Stimulated activated CD8-positive, alpha-beta memory T cell treated with anti-CD3 and anti-CD28 coated beads, Interleukin-12 subunit alpha, Interleukin-12 subunit beta, amount 100 ng/mL, for 1 hour (primary cell): ENCODE measurements around the gene MADCAM1.
"Not testable (repeated sequence)": the region's sequence is repeated elsewhere in the genome, so short reads cannot be mapped to it uniquely, and the experiment has no call there.

ENCODE experiments used
- DNase-seq: peaks from one replicate; pipeline ENCODE4 v3.0.0-alpha.2; 2020; ENCODE audit warnings: low read depth

Gene MADCAM1

GRCh38 chr19:496112-496665 lies at the start of gene MADCAM1:
Gene MADCAM1, plus strand, starts transcription at chr19:496486. Its CDS starts 14 bp downstream, at chr19:496500.
- no peak for DNase-seq

- DNase-seq = no peak
Observed at GRCh38 chr19:447064-447426, 49.2 kb upstream of the MADCAM1 start.

GRCh38 chr19:447816-448560 lies 48.3 kb upstream of the MADCAM1 start:
- no peak for DNase-seq

GRCh38 chr19:449916-450315 lies 46.4 kb upstream of the MADCAM1 start:
- DNase-seq = no peak

- DNase-seq = not testable (repeated sequence)
Observed at GRCh38 chr19:450912-451481, 45.3 kb upstream of the MADCAM1 start.

GRCh38 chr19:452829-453228 lies 43.5 kb upstream of the MADCAM1 start:
- DNase-seq = no peak

- no peak for DNase-seq
Observed at GRCh38 chr19:453606-454005, 42.7 kb upstream of the MADCAM1 start.

GRCh38 chr19:455031-455705 lies 41.1 kb upstream of the MADCAM1 start:
- no peak for DNase-seq

GRCh38 chr19:455851-456546 lies 40.3 kb upstream of the MADCAM1 start:
- no peak for DNase-seq

- no peak for DNase-seq
Observed at GRCh38 chr19:456547-457110, 39.7 kb upstream of the MADCAM1 start.

- no peak for DNase-seq
Observed at GRCh38 chr19:457636-458035, 38.6 kb upstream of the MADCAM1 start.

GRCh38 chr19:458091-459042 lies 37.9 kb upstream of the MADCAM1 start:
- DNase-seq = no peak

GRCh38 chr19:459724-460511 lies 36.4 kb upstream of the MADCAM1 start:
- no peak for DNase-seq

- no peak for DNase-seq
Observed at GRCh38 chr19:460877-461720, 35.2 kb upstream of the MADCAM1 start, which contains the start of gene SHC2. Gene SHC2, minus strand, starts transcription at chr19:461033. Its CDS starts 37 bp downstream, at chr19:460996.

- DNase-seq = no peak
Observed at GRCh38 chr19:461721-462551, 34.4 kb upstream of the MADCAM1 start.

GRCh38 chr19:463483-464207 lies 32.6 kb upstream of the MADCAM1 start:
- DNase-seq = no peak

GRCh38 chr19:464208-464545 lies 32.1 kb upstream of the MADCAM1 start:
- no peak for DNase-seq
